Peyer's patch (tissue), 4 donors: ENCODE results near the gene PPP2R5B.

Experiments used
- POLR2A ChIP-seq, 2 donors: fragments of 450-650 bp; IDR thresholded peaks; one replicate each; pipeline ENCODE4 v1.5.1; 2017; ENCODE audit warnings: antibody characterized with exemption in 2 of 2, mild to moderate bottlenecking in 2 of 2, moderate library complexity in 2 of 2
- TF ChIP-seq, protein P1 (sequence below), 6 experiments: fragments of 450-650 bp in 4 of 6; fragments of 200-600 bp in 2 of 6; sonication (generic) in 1 of 6; IDR thresholded peaks; one replicate each; pipeline ENCODE4 v1.5.1; 2017 to 2019; ENCODE audit warnings: antibody characterized with exemption in 6 of 6, mild to moderate bottlenecking in 3 of 6, moderate library complexity in 1 of 6

DNA sequence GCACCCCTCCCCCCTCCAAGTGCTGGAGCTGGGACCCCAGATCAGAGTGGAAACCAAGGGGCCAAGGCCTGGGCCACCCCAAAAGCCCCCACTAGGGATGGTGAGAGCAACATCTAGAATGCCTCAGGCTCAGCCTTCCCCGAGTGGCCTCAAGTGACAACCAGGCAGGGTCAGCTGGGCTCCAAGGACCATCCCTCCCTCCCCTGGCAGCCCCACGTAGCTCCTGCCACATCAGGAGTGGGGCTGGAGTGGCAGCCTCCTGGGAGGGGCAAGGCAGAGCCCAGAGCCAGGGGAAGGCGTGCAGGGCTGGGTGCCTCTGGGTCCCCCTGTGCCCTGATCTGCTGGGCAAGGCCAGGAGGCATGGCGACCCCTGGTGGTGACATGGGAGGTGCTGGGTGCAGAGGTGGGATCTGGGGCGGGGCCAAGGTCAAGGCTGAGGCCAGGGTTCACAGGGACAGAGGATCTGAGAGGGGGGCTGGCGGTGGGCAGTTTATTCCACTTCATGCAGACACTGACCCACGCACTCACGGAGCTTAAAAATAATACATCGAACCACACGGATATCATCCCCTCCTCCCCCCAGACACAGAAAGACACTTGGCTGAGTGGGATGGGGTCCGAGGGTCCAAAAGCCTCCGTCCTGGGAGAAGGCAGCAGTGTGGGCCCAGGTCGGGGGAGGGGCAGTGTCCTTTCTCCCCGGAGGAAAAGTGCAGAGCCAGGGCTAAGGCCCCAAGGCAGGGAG is 30.2 kb upstream of the PPP2R5B start:
- TF ChIP-seq, protein P1, sequence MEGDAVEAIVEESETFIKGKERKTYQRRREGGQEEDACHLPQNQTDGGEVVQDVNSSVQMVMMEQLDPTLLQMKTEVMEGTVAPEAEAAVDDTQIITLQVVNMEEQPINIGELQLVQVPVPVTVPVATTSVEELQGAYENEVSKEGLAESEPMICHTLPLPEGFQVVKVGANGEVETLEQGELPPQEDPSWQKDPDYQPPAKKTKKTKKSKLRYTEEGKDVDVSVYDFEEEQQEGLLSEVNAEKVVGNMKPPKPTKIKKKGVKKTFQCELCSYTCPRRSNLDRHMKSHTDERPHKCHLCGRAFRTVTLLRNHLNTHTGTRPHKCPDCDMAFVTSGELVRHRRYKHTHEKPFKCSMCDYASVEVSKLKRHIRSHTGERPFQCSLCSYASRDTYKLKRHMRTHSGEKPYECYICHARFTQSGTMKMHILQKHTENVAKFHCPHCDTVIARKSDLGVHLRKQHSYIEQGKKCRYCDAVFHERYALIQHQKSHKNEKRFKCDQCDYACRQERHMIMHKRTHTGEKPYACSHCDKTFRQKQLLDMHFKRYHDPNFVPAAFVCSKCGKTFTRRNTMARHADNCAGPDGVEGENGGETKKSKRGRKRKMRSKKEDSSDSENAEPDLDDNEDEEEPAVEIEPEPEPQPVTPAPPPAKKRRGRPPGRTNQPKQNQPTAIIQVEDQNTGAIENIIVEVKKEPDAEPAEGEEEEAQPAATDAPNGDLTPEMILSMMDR (IDR thresholded peaks at IDR 0.05) = peak; percentile 90 to 98 (median 96)
- peak; percentile 72 to 77 for TF ChIP-seq POLR2A (IDR thresholded peaks at IDR 0.05)
